Osteocyte (in vitro differentiated cells): ENCODE measurements around the gene FAM153A. TPM values are rescaled to one million over a fixed set of nuclear protein-coding genes. Genes with fewer than 3 reads are reported as not detected.
"Not testable (repeated sequence)": the region's sequence is repeated elsewhere in the genome, so short reads cannot be mapped to it uniquely, and the experiment has no call there.

Experiments used
- DNase-seq: peaks from one replicate; pipeline ENCODE4 v3.0.0; 2021; ENCODE audit warnings: mixed read lengths; ENCODE audit not compliant: unreplicated experiment; ENCODE audit errors: extremely low spot score
- H3K27ac Mint-ChIP-seq: one replicate; pipeline ENCODE4 v1.8.0; 2021; ENCODE audit warnings: mild to moderate bottlenecking, mixed read lengths; ENCODE audit not compliant: unreplicated experiment
- H3K27me3 Mint-ChIP-seq: one replicate; pipeline ENCODE4 v1.8.0; 2021; ENCODE audit warnings: mixed read lengths; ENCODE audit not compliant: unreplicated experiment
- H3K36me3 Mint-ChIP-seq: one replicate; pipeline ENCODE4 v1.8.0; 2021; ENCODE audit warnings: mixed read lengths; ENCODE audit not compliant: unreplicated experiment
- H3K4me1 Mint-ChIP-seq: one replicate; pipeline ENCODE4 v1.8.0; 2021; ENCODE audit warnings: mixed read lengths; ENCODE audit not compliant: unreplicated experiment
- H3K4me3 Mint-ChIP-seq: one replicate; pipeline ENCODE4 v1.8.0; 2021; ENCODE audit warnings: mild to moderate bottlenecking, moderate library complexity, mixed read lengths; ENCODE audit not compliant: unreplicated experiment
- H3K9me3 Mint-ChIP-seq: one replicate; pipeline ENCODE4 v1.8.0; 2021; ENCODE audit warnings: mixed read lengths; ENCODE audit not compliant: unreplicated experiment
- long read RNA-seq: library from polyadenylated mRNA; unstranded; transcript quantifications from one replicate; pipeline ENCODE4 v2.0.0, GENCODE V29; 2021
- total RNA-seq: library from RNA; stranded (reverse); gene quantifications from 2 replicates; pipeline ENCODE4 v1.2.1, GENCODE V29; 2021

Gene FAM153A
- total RNA-seq = not detected in 2 replicates
- long read RNA-seq = 0 reads

- H3K27ac Mint-ChIP-seq, DNase-seq, H3K27me3 Mint-ChIP-seq, H3K4me3 Mint-ChIP-seq, H3K9me3 Mint-ChIP-seq, H3K36me3 Mint-ChIP-seq, H3K4me1 Mint-ChIP-seq: not testable (repeated sequence)
Observed at GRCh38 chr5:177782792-177783633, at the start of gene FAM153A. Gene FAM153A, minus strand, starts transcription at chr5:177782899.

DNA sequence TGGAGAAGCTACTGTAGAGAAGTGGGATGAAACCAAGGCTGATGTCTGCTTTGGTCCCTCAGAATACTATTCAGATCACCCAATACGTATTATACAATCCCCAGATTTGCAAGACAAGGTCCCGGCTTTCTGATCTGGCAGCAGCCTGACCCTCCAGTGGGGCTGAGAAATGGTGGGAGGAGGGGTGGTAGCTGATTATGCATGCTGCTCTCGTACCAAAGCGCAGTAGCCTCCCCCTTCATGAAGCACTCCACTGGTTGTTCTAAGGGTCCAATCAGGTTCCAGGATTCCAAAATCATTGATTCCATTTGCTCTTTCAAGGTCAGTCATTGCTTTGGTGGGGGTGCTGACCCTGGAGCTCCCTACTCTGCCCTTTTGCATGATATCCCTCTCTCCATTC is 49.6 kb upstream of the FAM153A start:
- not testable (repeated sequence) for H3K27ac Mint-ChIP-seq, H3K27me3 Mint-ChIP-seq, DNase-seq, H3K9me3 Mint-ChIP-seq, H3K36me3 Mint-ChIP-seq, H3K4me1 Mint-ChIP-seq, H3K4me3 Mint-ChIP-seq

DNA sequence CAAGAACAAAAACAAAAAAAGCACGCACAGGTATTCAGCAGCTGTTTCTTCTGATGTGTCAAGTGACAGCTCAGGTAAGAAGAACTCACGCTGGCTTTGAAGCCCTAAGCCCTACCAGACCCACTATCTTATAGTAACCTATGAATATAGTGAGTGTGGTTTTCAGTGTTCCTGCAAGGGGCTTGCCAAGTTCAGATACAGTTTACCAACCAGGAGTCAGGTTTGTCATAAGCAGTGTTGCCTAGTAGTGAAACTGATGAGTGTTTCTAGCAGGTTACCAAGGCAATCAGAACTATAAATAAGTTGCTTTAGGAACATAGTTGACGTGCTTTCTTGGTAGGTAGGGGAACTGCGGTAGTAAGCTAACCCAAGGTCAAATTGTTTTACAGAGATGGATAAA is 43.4 kb upstream of the FAM153A start:
- not testable (repeated sequence) for H3K36me3 Mint-ChIP-seq, H3K4me3 Mint-ChIP-seq, H3K27me3 Mint-ChIP-seq, H3K9me3 Mint-ChIP-seq, H3K4me1 Mint-ChIP-seq, H3K27ac Mint-ChIP-seq, DNase-seq

GRCh38 chr5:177824776-177825175 is 42.1 kb upstream of the FAM153A start:
- not testable (repeated sequence) for DNase-seq, H3K27ac Mint-ChIP-seq, H3K9me3 Mint-ChIP-seq, H3K4me1 Mint-ChIP-seq, H3K36me3 Mint-ChIP-seq, H3K4me3 Mint-ChIP-seq, H3K27me3 Mint-ChIP-seq

DNA sequence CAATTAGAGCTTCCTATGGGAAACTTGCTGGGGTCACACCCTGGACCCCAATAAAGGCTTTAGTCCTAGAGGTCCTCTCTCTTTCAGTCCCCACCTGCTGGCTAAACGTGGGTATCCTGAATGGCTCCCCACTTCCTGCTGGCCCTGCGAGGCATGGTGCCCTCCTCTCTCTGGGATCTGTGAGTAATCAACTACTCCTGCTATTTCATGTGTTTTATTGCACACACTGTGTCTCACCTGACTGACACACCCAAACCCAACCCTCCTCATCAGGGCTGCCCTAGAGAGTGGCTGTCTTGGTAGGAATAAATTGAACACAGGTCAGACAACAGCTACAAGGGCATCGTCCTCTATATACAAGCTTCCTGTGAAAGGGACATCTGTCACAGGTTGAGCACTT is 39.8 kb upstream of the FAM153A start:
- H3K27ac Mint-ChIP-seq, H3K36me3 Mint-ChIP-seq: not testable (repeated sequence)

GRCh38 chr5:177819664-177820063 is 37.0 kb upstream of the FAM153A start:
- H3K36me3 Mint-ChIP-seq, H3K27ac Mint-ChIP-seq, DNase-seq, H3K27me3 Mint-ChIP-seq, H3K9me3 Mint-ChIP-seq, H3K4me1 Mint-ChIP-seq, H3K4me3 Mint-ChIP-seq: not testable (repeated sequence)

More for the DNA sequence above, 39.8 kb upstream of the FAM153A start:
- H3K4me1 Mint-ChIP-seq, H3K4me3 Mint-ChIP-seq, H3K9me3 Mint-ChIP-seq, H3K27me3 Mint-ChIP-seq, DNase-seq: not testable (repeated sequence)

DNA sequence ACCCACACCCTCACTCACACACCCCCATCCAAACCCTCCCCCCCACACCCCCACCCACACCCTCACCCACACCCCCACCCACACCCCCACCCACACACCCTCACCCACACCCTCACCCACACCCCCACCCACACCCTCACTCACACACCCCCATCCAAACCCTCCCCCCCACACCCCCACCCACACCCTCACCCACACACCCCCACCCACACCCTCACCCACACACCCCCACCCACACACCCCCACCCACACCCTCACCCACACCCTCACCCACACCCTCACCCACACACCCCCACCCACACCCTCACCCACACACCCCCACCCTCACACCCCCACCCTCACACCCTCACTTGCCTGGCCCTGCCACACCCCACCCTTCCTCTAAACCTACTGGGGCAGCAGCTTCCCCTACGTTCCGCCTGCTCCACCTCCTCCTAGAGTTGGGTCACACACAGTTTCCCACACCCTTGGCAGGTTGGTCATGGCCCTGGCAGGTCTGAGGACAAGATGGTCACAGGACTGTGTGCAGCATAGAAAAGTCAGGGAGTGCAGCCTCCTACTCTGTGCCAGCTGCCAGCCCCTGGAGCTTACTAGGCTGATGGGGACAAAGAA is 30.2 kb upstream of the FAM153A start:
- DNase-seq, H3K4me1 Mint-ChIP-seq, H3K27me3 Mint-ChIP-seq, H3K4me3 Mint-ChIP-seq, H3K36me3 Mint-ChIP-seq, H3K27ac Mint-ChIP-seq, H3K9me3 Mint-ChIP-seq: not testable (repeated sequence)

GRCh38 chr5:177812160-177812743 is 29.6 kb upstream of the FAM153A start:
- not testable (repeated sequence) for DNase-seq, H3K4me3 Mint-ChIP-seq, H3K9me3 Mint-ChIP-seq, H3K36me3 Mint-ChIP-seq, H3K4me1 Mint-ChIP-seq, H3K27ac Mint-ChIP-seq, H3K27me3 Mint-ChIP-seq

DNA sequence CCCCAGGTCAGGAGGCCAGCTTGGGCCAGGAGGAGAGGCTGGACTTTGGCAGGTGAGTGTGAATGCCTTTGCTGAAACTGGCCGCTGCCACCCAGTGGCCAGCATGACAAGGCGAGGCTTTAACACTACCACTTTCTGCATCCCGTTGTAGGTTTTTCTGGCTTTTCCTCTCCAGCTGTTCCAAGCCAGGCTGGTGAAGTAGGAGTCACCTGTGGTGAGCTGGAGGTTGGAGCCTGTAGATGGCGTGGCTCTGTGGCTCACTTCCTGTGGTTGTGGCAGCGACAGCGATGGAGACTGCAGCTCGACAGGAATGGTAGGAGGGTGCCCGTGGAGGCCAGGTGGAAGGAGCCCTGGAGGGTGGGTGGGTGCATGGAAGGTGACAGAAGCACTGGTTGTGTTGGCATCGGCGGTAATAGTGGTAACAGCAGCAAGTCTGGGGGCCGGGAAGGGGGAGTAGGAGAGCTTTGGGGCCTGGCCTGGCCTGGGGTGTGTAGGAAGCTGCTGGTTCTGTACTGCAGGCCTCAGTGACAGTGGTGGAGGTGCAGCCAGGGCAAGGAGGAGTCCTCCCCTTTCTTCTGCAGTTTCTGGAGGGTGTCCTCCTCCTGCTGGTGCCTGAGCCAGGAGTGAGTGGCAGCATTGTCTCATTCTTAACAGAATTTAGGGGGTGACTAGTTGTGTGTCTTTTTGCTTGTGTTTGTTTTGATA is 26.7 kb upstream of the FAM153A start:
- not testable (repeated sequence) for H3K27ac Mint-ChIP-seq

GRCh38 chr5:177808420-177808819 is 25.7 kb upstream of the FAM153A start:
- not testable (repeated sequence) for H3K27ac Mint-ChIP-seq, H3K4me3 Mint-ChIP-seq, H3K36me3 Mint-ChIP-seq, H3K4me1 Mint-ChIP-seq, DNase-seq, H3K27me3 Mint-ChIP-seq, H3K9me3 Mint-ChIP-seq

More for the DNA sequence above, 26.7 kb upstream of the FAM153A start:
- H3K9me3 Mint-ChIP-seq, DNase-seq, H3K4me3 Mint-ChIP-seq, H3K36me3 Mint-ChIP-seq, H3K27me3 Mint-ChIP-seq, H3K4me1 Mint-ChIP-seq: not testable (repeated sequence)

GRCh38 chr5:177807265-177807664 is 24.6 kb upstream of the FAM153A start:
- H3K27ac Mint-ChIP-seq, H3K36me3 Mint-ChIP-seq, H3K9me3 Mint-ChIP-seq, H3K4me1 Mint-ChIP-seq, H3K27me3 Mint-ChIP-seq, DNase-seq, H3K4me3 Mint-ChIP-seq: not testable (repeated sequence)

DNA sequence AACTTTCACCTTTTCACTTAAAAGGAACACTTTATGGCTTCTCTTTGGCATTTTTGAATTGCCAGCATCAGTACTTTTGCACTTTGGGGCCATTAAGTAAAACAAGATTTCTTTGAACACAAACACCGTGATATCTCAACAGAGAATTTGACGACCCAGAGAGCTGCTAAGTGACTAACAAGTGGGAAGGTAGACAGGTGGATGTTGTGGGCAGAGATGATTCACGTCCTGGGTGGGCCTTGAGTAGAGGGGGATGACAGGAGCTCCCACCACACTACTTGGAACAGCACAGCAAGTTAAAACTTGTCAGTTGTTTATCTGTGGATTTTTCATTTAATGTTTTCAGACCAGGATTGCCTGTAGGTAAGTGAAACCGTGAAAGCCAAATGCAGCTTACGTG is 18.7 kb upstream of the FAM153A start:
- not testable (repeated sequence) for DNase-seq, H3K4me3 Mint-ChIP-seq, H3K9me3 Mint-ChIP-seq, H3K36me3 Mint-ChIP-seq, H3K4me1 Mint-ChIP-seq, H3K27ac Mint-ChIP-seq, H3K27me3 Mint-ChIP-seq
